Testis (tissue), 3 donors: Measurements from ENCODE around the gene IMP3. TPM values are rescaled to one million over a fixed set of nuclear protein-coding genes. Genes with fewer than 3 reads are reported as not detected.
"Not testable (repeated sequence)": the region's sequence is repeated elsewhere in the genome, so short reads cannot be mapped to it uniquely, and the experiment has no call there.

ENCODE experiments used
- DNase-seq: peaks from one replicate; pipeline ENCODE4 v3.0.0-alpha.2; 2019
- H3K27ac ChIP-seq, 2 donors: fragments of 200-600 bp; sonication (generic); one replicate each; pipeline ENCODE4 v1.5.1; 2019
- H3K27me3 ChIP-seq: fragments of 200-600 bp; sonication (generic); one replicate; pipeline ENCODE4 v1.5.1; 2019
- H3K36me3 ChIP-seq: fragments of 200-600 bp; sonication (generic); one replicate; pipeline ENCODE4 v1.5.1; 2017; ENCODE audit warnings: low read depth; ENCODE audit errors: missing control alignments
- H3K4me1 ChIP-seq: fragments of 200-600 bp; sonication (generic); one replicate; pipeline ENCODE4 v1.5.1; 2019
- H3K4me3 ChIP-seq, 2 donors: fragments of 200-600 bp; sonication (generic); one replicate each; pipeline ENCODE4 v1.5.1; 2017 to 2019
- H3K9me3 ChIP-seq: fragments of 200-600 bp; sonication (generic); one replicate; pipeline ENCODE4 v1.5.1; 2017
- POLR2A ChIP-seq: fragments of 450-650 bp; IDR thresholded peaks from one replicate; pipeline ENCODE4 v1.6.1; 2017; ENCODE audit warnings: antibody characterized with exemption, mild to moderate bottlenecking, moderate library complexity
- WGBS, 2 donors: methylation state at CpG; one replicate each; pipeline ENCODE4 v1.1.5; 2018; 5-methylcytosine and 5-hydroxymethylcytosine counted together
- intact Hi-C: fragments of 100-400 bp; cut with DNase I; formaldehyde crosslinking; loops from one replicate; pipeline ENCODE4 v1.15.1; 2023; ENCODE audit warnings: low total_unique reads
- polyA plus RNA-seq: library from polyadenylated mRNA; stranded (reverse); fragments of 350-450 nt; fragmentation: Illumina TruSeq; extraction: RNeasy Lipid Tissue Mini Kit (QIAGEN cat#74804); gene quantifications from one replicate; pipeline ENCODE4 v1.2.3, GENCODE V29; 2014; ENCODE audit warnings: low read depth, low replicate concordance; ENCODE audit not compliant: insufficient read depth
- total RNA-seq, 2 donors: library from RNA; depleted of rRNA; stranded (reverse); fragments of >200 nt; gene quantifications; one replicate each; pipeline ENCODE4 v1.2.3, GENCODE V29; 2016
- TF ChIP-seq, protein P1 (sequence below), 3 experiments: fragments of 450-650 bp in 2 of 3; fragments of 200-600 bp in 1 of 3; sonication (generic) in 1 of 3; IDR thresholded peaks; one replicate each; pipeline ENCODE4 v1.5.1; 2016 to 2019; ENCODE audit warnings: antibody characterized with exemption in 3 of 3, mild to moderate bottlenecking in 2 of 3, moderate library complexity in 1 of 3

The IMP3 gene
- total and polyA plus RNA-seq, 3 donors from 2014 or later: 32.6 to 111 (median 87.5) TPM

DNA sequence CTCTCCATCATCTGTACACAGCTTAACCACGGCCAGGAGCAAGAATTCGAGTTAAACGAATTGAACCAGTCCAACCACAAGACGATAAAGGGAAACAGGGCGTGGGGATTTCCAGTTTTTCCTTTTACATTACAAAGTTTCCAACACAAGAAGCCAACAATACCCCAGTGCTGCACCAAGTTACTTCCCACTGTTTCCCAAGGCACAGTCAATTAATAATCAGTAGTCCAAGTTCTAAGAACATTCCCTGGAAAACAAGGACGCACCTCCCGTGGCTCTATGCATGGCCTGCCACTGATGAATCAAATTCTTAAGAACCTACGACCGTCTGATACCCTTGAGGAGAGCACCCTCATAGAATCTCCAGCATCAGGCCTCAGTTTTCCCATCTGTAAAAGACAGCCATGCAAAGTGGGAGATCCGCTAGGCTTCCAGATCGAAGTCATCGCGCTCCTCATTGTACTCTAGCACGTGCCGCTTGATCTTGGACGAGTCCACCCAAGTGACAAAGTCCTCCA lies 774 bp downstream of the IMP3 start:
- Histone ChIP-seq H3K4me1 (peaks cover 13% of the 10 kb centered on the region), H3K27me3 (no peaks in the 10 kb centered on the region), H3K9me3 (no peaks in the 10 kb centered on the region), H3K4me3 (peak overlapping the region; percentile 84 to 94), H3K27ac (peak overlapping the region; percentile 81 to 93), H3K36me3 (no peaks in the 10 kb centered on the region)
- intact Hi-C loops: no loop called here
- WGBS, 2 donors: 2% methylated on average over 14 to 16 of the region's 16 CpGs
- peak; percentile 18 for DNase-seq
- TF ChIP-seq, protein P1, sequence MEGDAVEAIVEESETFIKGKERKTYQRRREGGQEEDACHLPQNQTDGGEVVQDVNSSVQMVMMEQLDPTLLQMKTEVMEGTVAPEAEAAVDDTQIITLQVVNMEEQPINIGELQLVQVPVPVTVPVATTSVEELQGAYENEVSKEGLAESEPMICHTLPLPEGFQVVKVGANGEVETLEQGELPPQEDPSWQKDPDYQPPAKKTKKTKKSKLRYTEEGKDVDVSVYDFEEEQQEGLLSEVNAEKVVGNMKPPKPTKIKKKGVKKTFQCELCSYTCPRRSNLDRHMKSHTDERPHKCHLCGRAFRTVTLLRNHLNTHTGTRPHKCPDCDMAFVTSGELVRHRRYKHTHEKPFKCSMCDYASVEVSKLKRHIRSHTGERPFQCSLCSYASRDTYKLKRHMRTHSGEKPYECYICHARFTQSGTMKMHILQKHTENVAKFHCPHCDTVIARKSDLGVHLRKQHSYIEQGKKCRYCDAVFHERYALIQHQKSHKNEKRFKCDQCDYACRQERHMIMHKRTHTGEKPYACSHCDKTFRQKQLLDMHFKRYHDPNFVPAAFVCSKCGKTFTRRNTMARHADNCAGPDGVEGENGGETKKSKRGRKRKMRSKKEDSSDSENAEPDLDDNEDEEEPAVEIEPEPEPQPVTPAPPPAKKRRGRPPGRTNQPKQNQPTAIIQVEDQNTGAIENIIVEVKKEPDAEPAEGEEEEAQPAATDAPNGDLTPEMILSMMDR (IDR thresholded peaks at IDR 0.05): no peak
- TF ChIP-seq POLR2A: no peak

DNA sequence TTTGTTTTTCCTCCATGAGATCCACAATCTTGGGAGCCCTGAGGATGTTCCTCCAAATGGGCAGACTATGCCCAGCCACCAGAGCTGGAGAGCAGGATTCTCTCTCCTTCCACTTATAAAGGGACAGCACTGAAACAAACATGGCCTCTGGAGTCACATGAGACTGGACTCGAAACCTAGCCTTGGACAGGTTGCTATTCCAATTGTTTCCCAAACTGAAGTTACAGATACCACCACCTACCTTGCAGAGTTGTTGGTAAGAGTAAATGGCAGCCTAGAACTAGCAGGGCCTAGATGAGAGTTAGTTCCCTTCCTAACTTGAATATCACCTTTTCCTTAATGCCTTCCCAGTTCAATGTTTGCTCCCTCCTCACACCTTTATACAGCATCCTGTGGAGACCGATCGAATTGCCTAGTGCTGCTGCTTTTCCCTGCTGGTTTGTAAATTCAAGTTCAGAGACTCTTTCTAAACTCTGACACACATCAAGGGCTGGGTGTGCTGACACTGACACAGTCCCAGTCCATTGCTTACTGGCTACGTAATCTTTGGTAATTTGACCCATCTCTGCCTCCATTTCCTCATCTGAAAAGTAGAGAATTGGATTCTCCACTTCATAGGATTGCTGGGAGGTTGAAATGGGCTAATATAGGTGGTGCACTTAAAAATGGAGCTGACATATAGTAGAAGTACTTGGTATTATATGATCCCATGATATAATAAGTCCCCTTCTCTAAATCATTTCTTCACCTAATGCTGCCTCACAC lies 2.6 kb downstream of the IMP3 start:
- intact Hi-C loops: no loop called here
- Histone ChIP-seq H3K27ac (peak overlapping the region; percentile 52 to 93), H3K4me3 (no peak overlapping the region), H3K36me3 (no peaks in the 10 kb centered on the region), H3K4me1 (peaks cover 13% of the 10 kb centered on the region), H3K27me3 (no peaks in the 10 kb centered on the region), H3K9me3 (no peaks in the 10 kb centered on the region)
- no peak for DNase-seq
- WGBS, 2 donors: 63 to 94% methylated on average over 4 of the region's 4 CpGs
- TF ChIP-seq, protein P1 (IDR thresholded peaks at IDR 0.05): no peak
- no peak for TF ChIP-seq POLR2A

DNA sequence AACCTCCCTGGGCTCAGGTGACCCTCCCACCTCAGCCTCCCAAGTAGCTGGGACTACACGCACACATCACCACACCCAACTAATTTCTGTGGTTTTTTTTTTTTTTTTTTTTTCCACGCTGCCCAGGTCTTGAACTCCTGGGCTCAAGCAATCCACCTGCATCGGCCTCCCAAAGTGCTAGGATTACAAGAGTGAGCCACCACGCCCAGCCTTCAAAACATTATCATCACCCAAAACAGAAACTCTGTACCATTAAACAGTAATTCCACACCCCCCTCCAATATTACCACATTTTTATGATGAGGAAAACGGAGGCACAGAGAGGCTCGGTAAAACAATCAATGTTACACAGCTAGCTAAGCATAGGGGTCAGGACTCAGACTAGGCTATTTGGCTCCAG lies 4.0 kb downstream of the IMP3 start:
- Histone ChIP-seq H3K4me1 (peaks cover 13% of the 10 kb centered on the region), H3K36me3 (no peaks in the 10 kb centered on the region), H3K27me3 (no peaks in the 10 kb centered on the region), H3K27ac (no peak overlapping the region), H3K4me3 (no peak overlapping the region), H3K9me3 (no peaks in the 10 kb centered on the region)
- no peak for TF ChIP-seq POLR2A
- TF ChIP-seq, protein P1 (IDR thresholded peaks at IDR 0.05): no peak
- intact Hi-C loops: no loop called here
- WGBS, 2 donors: 88 to 90% methylated on average over 6 of the region's 6 CpGs
- no peak for DNase-seq

- intact Hi-C loops, H3K27me3 ChIP-seq, H3K27ac ChIP-seq, DNase-seq, H3K36me3 ChIP-seq, H3K4me3 ChIP-seq, H3K9me3 ChIP-seq: not testable (repeated sequence)
- 91 to 96% methylated on average over 7 of the region's 7 CpGs for WGBS, 2 donors
- peaks cover 13% of the 10 kb centered on the region for H3K4me1 ChIP-seq
Measured at GRCh38 chr15:75633922-75634321, 6.1 kb downstream of the IMP3 start.

- H3K27me3 ChIP-seq: no peaks in the 10 kb centered on the region
- H3K27ac ChIP-seq: no peak overlapping the region
- H3K4me1 ChIP-seq: no peaks in the 10 kb centered on the region
- DNase-seq: no peak
- H3K9me3 ChIP-seq: no peaks in the 10 kb centered on the region
- intact Hi-C loops: no loop called here
- H3K4me3 ChIP-seq: no peak overlapping the region
- H3K36me3 ChIP-seq: no peaks in the 10 kb centered on the region
- no peak for TF ChIP-seq POLR2A
- TF ChIP-seq, protein P1 (IDR thresholded peaks at IDR 0.05): no peak
Measured at GRCh38 chr15:75631935-75632334, 8.1 kb downstream of the IMP3 start.
